Osteocyte (in vitro differentiated cells): ENCODE results near the gene GDPD1. TPM values are rescaled to one million over a fixed set of nuclear protein-coding genes. Genes with fewer than 3 reads are reported as not detected.
A peak's percentile ranks its signal among the peaks of the same experiment; 100 is the strongest.
"Not testable (repeated sequence)": the region's sequence is repeated elsewhere in the genome, so short reads cannot be mapped to it uniquely, and the experiment has no call there.

Experiments
- DNase-seq: peaks from one replicate; pipeline ENCODE4 v3.0.0; 2021; ENCODE audit warnings: mixed read lengths; ENCODE audit not compliant: unreplicated experiment; ENCODE audit errors: extremely low spot score
- H3K27ac Mint-ChIP-seq: one replicate; pipeline ENCODE4 v1.8.0; 2021; ENCODE audit warnings: mild to moderate bottlenecking, mixed read lengths; ENCODE audit not compliant: unreplicated experiment
- H3K27me3 Mint-ChIP-seq: one replicate; pipeline ENCODE4 v1.8.0; 2021; ENCODE audit warnings: mixed read lengths; ENCODE audit not compliant: unreplicated experiment
- H3K36me3 Mint-ChIP-seq: one replicate; pipeline ENCODE4 v1.8.0; 2021; ENCODE audit warnings: mixed read lengths; ENCODE audit not compliant: unreplicated experiment
- H3K4me1 Mint-ChIP-seq: one replicate; pipeline ENCODE4 v1.8.0; 2021; ENCODE audit warnings: mixed read lengths; ENCODE audit not compliant: unreplicated experiment
- H3K4me3 Mint-ChIP-seq: one replicate; pipeline ENCODE4 v1.8.0; 2021; ENCODE audit warnings: mild to moderate bottlenecking, moderate library complexity, mixed read lengths; ENCODE audit not compliant: unreplicated experiment
- H3K9me3 Mint-ChIP-seq: one replicate; pipeline ENCODE4 v1.8.0; 2021; ENCODE audit warnings: mixed read lengths; ENCODE audit not compliant: unreplicated experiment
- CTCF ChIP-seq: fragments of 200-600 bp; sonication (generic); IDR thresholded peaks from 2 replicates; pipeline ENCODE4 v1.5.0; 2021; ENCODE audit warnings: antibody characterized with exemption, mild to moderate bottlenecking, moderate library complexity
- total RNA-seq: library from RNA; stranded (reverse); gene quantifications from 2 replicates; pipeline ENCODE4 v1.2.1, GENCODE V29; 2021

GDPD1 gene
- total RNA-seq, 1 donor from 2014 or later: 3.0 TPM

GRCh38 chr17:59219370-59219769 is 941 bp upstream of the GDPD1 start:
- peak; percentile 66 for DNase-seq
- Mint-ChIP-seq H3K36me3 (peaks cover 2% of the 10 kb centered on the region), H3K27me3 (no peaks in the 10 kb centered on the region), H3K9me3 (no peaks in the 10 kb centered on the region), H3K27ac (no peak overlapping the region), H3K4me3 (no peak overlapping the region), H3K4me1 (peaks cover 10% of the 10 kb centered on the region)
- TF ChIP-seq CTCF: no peak

GRCh38 chr17:59219992-59220327 is 351 bp upstream of the GDPD1 start:
- no peaks in the 10 kb centered on the region for H3K27me3 Mint-ChIP-seq
- no peak for DNase-seq
- no peaks in the 10 kb centered on the region for H3K9me3 Mint-ChIP-seq

DNA sequence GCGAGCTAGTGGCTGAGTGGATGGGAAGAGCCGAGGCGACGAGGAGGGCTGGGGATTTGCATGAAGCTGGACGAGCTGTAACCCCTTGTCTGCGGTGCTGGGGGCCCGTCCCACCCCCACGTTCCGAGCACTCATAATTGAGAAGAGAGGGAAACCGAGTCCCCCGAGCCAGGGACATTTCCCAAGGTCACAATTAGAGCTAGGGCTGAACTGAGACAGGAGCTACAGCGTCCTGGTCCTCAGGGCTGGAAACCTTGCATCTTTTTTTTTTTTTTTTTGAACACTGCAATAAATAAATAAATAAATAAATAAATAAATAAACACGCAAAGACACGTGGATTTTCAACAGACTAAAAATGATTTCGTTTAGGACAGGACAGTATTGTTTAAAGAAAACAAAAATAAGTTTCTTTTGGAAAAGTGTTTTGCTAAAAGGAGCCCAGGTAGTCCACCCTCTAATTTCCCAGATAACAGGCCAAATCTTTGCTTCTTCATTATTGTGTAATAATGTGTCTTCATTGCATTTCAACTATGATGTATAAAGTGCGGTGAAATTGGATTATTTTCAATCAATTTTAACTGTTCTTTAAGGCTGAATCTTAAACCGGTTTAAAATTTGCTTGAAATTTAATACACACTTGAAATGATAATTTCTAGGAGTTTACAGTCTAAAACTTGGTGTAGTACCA is 992 bp downstream of the GDPD1 start:
- Mint-ChIP-seq H3K27ac (peak overlapping the region; percentile 78), H3K4me3 (peak overlapping the region; percentile 99)

More at GRCh38 chr17:59219992-59220327, 351 bp upstream of the GDPD1 start:
- no peak for TF ChIP-seq CTCF
- peak overlapping the region; percentile 99 for H3K4me3 Mint-ChIP-seq
- H3K36me3 Mint-ChIP-seq: peaks cover 2% of the 10 kb centered on the region
- H3K4me1 Mint-ChIP-seq: peaks cover 10% of the 10 kb centered on the region
- peak overlapping the region; percentile 78 for H3K27ac Mint-ChIP-seq

GRCh38 chr17:59223813-59224212 is 3.5 kb downstream of the GDPD1 start:
- Mint-ChIP-seq H3K27me3 (no peaks in the 10 kb centered on the region), H3K4me3 (no peak overlapping the region), H3K36me3 (peaks cover 2% of the 10 kb centered on the region), H3K27ac (no peak overlapping the region), H3K9me3 (no peaks in the 10 kb centered on the region), H3K4me1 (peaks cover 10% of the 10 kb centered on the region)
- peak; percentile 68 for DNase-seq
- no peak for TF ChIP-seq CTCF

More for the DNA sequence above, 992 bp downstream of the GDPD1 start:
- no peaks in the 10 kb centered on the region for H3K27me3 Mint-ChIP-seq
- peaks cover 10% of the 10 kb centered on the region for H3K4me1 Mint-ChIP-seq
- no peaks in the 10 kb centered on the region for H3K9me3 Mint-ChIP-seq
- TF ChIP-seq CTCF: no peak
- DNase-seq: no peak
- peaks cover 2% of the 10 kb centered on the region for H3K36me3 Mint-ChIP-seq

DNA sequence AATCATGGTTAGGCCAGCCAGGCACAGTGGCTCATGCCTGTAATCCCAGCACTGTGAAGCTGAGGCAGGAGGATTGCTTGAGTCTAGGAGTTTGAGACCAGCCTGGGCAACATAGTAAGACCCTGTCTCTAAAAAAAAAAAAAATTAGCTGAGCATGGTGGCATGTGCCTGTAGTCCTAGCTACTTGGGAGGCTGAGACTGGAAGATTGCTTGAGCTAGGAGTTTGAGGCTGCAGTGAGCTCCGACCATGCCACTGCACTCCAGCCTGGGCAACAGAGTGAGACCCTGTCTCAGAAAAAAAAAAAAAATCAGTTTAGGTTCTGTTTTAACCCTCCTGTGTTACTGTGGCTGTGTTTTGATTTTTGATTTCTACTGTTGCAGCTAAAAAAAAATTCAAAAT is 8.3 kb downstream of the GDPD1 start:
- peak; percentile 15 for DNase-seq
- H3K4me3 Mint-ChIP-seq, H3K9me3 Mint-ChIP-seq, H3K4me1 Mint-ChIP-seq, H3K27me3 Mint-ChIP-seq, H3K27ac Mint-ChIP-seq, H3K36me3 Mint-ChIP-seq: not testable (repeated sequence)
